ENCODE results near the gene NGEF. TPM values are rescaled to one million over a fixed set of nuclear protein-coding genes. Genes with fewer than 3 reads are reported as not detected.

NGEF gene
- total and polyA plus RNA-seq, 2 experiments from 2014 or later = 2.0 to 2.9 TPM

DNA sequence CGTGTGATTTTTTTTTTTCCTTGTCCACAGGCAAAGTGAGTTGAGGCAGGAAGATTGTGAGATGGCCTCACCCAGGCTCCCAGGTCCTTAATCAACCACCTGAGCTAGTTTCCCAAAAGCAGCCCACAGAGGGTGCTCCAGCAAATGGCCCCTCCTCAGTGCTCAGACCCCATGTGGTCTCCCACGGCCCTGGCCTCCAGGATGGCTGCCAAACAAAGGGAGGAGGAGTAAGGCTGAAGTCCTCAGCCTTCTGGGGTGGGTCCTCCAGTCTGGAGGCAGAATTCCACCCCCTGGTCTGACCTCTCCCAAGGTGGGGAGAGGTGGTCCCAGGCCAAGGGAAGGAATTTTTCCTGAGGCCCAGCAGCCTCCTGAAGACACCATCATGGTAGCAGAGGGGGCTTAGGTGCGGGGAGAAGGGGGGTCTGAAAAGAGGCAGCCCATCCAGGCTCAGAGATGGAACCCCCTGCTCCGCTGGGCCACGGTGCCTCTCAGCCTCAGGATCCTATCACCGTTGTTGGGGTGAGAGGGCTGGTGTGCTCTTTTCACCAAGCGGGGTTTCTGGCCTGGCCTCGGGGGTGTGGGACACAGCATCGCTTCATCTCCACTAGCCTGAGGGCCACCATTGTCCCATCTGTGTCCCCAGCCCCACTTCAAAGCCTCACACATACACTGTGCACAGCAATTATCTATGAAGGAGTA is 2.3 kb downstream of the NGEF start:
- H3K36me3 ChIP-seq = no peaks in the 10 kb centered on the region
- no peaks in the 10 kb centered on the region for H3K4me1 ChIP-seq (ENCODE audit: low read depth)
- TF ChIP-seq, protein P1, sequence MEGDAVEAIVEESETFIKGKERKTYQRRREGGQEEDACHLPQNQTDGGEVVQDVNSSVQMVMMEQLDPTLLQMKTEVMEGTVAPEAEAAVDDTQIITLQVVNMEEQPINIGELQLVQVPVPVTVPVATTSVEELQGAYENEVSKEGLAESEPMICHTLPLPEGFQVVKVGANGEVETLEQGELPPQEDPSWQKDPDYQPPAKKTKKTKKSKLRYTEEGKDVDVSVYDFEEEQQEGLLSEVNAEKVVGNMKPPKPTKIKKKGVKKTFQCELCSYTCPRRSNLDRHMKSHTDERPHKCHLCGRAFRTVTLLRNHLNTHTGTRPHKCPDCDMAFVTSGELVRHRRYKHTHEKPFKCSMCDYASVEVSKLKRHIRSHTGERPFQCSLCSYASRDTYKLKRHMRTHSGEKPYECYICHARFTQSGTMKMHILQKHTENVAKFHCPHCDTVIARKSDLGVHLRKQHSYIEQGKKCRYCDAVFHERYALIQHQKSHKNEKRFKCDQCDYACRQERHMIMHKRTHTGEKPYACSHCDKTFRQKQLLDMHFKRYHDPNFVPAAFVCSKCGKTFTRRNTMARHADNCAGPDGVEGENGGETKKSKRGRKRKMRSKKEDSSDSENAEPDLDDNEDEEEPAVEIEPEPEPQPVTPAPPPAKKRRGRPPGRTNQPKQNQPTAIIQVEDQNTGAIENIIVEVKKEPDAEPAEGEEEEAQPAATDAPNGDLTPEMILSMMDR (IDR thresholded peaks at IDR 0.05; ENCODE audit: low read depth, low read length) = no peak
- H3K27ac ChIP-seq = no peak overlapping the region
- no peaks in the 10 kb centered on the region for H3K27me3 ChIP-seq
- H3K9me3 ChIP-seq (ENCODE audit: low read depth) = no peaks in the 10 kb centered on the region
- H3K4me3 ChIP-seq = no peak overlapping the region
- no peak for DNase-seq (ENCODE audit: low read depth in 1 of 2, low spot score in 1 of 2)

DNA sequence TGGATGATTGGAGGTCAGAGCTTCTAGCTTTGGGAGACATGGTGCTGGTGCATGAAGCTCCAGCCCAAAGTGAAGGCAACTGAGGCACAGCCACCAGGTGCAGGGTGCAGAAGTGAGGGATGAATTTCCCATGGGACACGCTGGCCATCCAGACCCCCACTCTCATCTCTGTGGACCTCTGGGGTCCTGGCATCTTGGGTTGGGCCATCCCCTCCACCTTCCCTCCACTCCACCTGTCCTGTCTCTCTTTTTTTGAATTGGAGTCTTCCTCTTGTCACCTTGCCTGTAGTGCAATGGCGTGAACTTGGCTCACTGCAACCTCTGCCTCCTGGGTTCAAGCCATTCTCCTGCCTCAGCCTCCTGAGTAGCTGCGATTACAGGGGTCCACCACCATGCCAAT is 3.4 kb downstream of the NGEF start:
- TF ChIP-seq, protein P1 (IDR thresholded peaks at IDR 0.05; ENCODE audit: low read depth, low read length) = no peak
- H3K4me1 ChIP-seq (ENCODE audit: low read depth) = no peaks in the 10 kb centered on the region
- H3K36me3 ChIP-seq = no peaks in the 10 kb centered on the region
- no peak overlapping the region for H3K4me3 ChIP-seq
- DNase-seq (ENCODE audit: low read depth in 1 of 2, low spot score in 1 of 2) = no peak
- H3K27me3 ChIP-seq = no peaks in the 10 kb centered on the region
- H3K9me3 ChIP-seq (ENCODE audit: low read depth) = no peaks in the 10 kb centered on the region
- no peak overlapping the region for H3K27ac ChIP-seq

- no peak for DNase-seq (ENCODE audit: low read depth in 1 of 2, low spot score in 1 of 2)
- TF ChIP-seq, protein P1 (IDR thresholded peaks at IDR 0.05; ENCODE audit: low read depth, low read length) = no peak
- Histone ChIP-seq H3K4me3 (no peak overlapping the region), H3K27me3 (no peaks in the 10 kb centered on the region), H3K27ac (no peak overlapping the region), H3K9me3 (ENCODE audit: low read depth) (no peaks in the 10 kb centered on the region), H3K4me1 (ENCODE audit: low read depth) (no peaks in the 10 kb centered on the region), H3K36me3 (no peaks in the 10 kb centered on the region)
Observed at GRCh38 chr2:233007739-233008138, 5.3 kb downstream of the NGEF start.

DNA sequence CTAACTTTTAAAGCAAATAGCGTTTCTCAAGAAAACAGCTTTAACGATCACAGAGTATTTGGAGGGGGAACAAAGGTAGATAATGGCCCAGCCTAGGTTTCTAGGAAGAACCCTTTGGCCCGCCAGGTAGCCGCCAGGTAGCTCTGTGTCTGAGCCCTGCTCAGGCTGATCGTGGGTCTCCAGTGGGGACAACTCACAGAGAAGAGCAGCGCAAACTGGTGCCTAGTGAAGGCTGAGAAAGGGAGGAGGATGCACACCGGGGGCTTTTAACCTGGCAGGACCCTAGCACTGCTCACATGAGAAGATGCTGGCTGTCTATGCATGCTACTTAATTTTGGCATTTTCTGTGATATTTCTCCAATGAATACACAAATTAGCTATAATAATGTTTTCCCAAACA is 5.8 kb downstream of the NGEF start:
- no peak for DNase-seq (ENCODE audit: low read depth in 1 of 2, low spot score in 1 of 2)
- Histone ChIP-seq H3K27ac (no peak overlapping the region), H3K4me1 (ENCODE audit: low read depth) (no peaks in the 10 kb centered on the region), H3K27me3 (no peaks in the 10 kb centered on the region), H3K36me3 (no peaks in the 10 kb centered on the region), H3K9me3 (ENCODE audit: low read depth) (no peaks in the 10 kb centered on the region), H3K4me3 (no peak overlapping the region)
- TF ChIP-seq, protein P1 (IDR thresholded peaks at IDR 0.05; ENCODE audit: low read depth, low read length) = no peak

- no peak for DNase-seq (ENCODE audit: low read depth in 1 of 2, low spot score in 1 of 2)
- TF ChIP-seq, protein P1 (IDR thresholded peaks at IDR 0.05; ENCODE audit: low read depth, low read length) = no peak
Observed at GRCh38 chr2:233006648-233007047, 6.4 kb downstream of the NGEF start.

More at GRCh38 chr2:233006648-233007047, 6.4 kb downstream of the NGEF start:
- H3K36me3 ChIP-seq = no peaks in the 10 kb centered on the region
- H3K4me3 ChIP-seq = no peak overlapping the region
- no peaks in the 10 kb centered on the region for H3K4me1 ChIP-seq (ENCODE audit: low read depth)
- no peaks in the 10 kb centered on the region for H3K9me3 ChIP-seq (ENCODE audit: low read depth)
- H3K27ac ChIP-seq = no peak overlapping the region
- no peaks in the 10 kb centered on the region for H3K27me3 ChIP-seq
